ENCODE measurements around the gene CDK13.
"Not testable (repeated sequence)": the region's sequence is repeated elsewhere in the genome, so short reads cannot be mapped to it uniquely, and the experiment has no call there.

CDK13 gene

DNA sequence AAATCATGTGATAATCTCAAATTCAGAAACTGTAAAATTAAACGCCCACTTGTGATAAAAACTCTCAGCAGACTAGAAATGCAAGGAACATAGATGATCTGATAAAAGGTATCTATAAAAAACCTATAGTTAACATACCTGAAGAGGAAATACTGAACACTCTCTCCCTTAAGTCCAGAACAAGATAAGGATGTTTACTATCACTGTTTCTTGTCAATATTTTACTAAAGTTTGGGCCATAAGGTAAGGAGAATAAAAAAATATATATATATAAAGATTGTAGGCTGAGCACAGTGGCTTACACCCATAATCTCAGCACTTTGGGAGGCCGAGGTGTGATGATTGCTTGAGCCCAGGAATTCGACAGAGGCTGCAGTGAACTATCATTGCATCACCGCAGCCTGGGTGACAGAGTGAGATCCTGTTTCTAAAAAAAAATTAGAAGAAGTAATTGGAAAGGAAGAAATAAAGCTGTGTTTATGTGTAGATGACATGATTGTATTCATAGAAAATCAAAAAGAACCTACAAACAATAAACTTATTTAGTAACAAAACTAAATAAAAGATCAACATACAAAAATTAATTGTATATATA, 155.9 kb downstream of the CDK13 start:
- TF ChIP-seq, protein P1, sequence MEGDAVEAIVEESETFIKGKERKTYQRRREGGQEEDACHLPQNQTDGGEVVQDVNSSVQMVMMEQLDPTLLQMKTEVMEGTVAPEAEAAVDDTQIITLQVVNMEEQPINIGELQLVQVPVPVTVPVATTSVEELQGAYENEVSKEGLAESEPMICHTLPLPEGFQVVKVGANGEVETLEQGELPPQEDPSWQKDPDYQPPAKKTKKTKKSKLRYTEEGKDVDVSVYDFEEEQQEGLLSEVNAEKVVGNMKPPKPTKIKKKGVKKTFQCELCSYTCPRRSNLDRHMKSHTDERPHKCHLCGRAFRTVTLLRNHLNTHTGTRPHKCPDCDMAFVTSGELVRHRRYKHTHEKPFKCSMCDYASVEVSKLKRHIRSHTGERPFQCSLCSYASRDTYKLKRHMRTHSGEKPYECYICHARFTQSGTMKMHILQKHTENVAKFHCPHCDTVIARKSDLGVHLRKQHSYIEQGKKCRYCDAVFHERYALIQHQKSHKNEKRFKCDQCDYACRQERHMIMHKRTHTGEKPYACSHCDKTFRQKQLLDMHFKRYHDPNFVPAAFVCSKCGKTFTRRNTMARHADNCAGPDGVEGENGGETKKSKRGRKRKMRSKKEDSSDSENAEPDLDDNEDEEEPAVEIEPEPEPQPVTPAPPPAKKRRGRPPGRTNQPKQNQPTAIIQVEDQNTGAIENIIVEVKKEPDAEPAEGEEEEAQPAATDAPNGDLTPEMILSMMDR (conservative IDR thresholded peaks at IDR 0.05; ENCODE audit: low read depth, low read length), result no peak
- no peak for DNase-seq (ENCODE audit: low read depth)
- H3K4me3 ChIP-seq (ENCODE audit: low read length), result no peak overlapping the region

DNA sequence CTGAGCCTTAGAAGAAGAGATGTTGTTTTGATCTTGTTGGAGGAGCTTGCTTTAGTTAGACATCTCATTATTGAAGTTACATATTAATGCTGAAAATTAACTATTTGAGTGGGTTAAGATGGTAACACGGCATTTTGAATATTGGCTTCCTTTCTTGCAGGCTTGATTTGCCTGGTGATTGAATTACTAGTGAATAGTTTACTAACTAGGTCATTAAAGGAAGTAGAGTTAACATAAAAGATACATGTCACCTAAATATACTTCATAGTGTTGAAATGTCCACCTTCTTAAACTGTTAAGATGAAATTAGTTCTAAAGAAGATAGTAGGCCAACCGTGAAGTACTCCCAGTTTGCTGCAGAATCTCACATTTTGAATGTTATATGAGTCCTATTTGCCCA, 165.9 kb downstream of the CDK13 start:
- H3K4me3 ChIP-seq (ENCODE audit: low read length), result no peak overlapping the region
- DNase-seq (ENCODE audit: low read depth), result no peak
- TF ChIP-seq, protein P1 (conservative IDR thresholded peaks at IDR 0.05; ENCODE audit: low read depth, low read length), result no peak

DNA sequence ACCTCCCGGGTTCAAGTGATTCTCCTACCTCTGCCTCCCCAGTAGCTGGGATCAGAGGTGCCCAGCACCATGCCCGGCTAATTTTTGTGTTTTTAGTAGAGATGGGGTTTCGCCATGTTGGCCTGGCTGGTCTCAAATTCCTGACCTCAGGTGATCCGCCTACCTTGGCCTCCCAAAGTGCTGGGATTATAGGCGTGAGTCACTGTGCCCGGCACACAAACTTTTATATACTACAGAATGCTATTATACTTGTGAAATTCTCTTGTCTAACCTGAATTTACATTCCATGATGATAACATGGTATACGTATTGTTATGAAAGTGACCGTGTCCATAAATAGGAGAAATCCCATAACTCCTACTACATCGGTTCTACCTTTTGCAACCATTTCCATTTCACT, 167.1 kb downstream of the CDK13 start:
- H3K4me3 ChIP-seq (ENCODE audit: low read length); DNase-seq (ENCODE audit: low read depth): not testable (repeated sequence)

DNA sequence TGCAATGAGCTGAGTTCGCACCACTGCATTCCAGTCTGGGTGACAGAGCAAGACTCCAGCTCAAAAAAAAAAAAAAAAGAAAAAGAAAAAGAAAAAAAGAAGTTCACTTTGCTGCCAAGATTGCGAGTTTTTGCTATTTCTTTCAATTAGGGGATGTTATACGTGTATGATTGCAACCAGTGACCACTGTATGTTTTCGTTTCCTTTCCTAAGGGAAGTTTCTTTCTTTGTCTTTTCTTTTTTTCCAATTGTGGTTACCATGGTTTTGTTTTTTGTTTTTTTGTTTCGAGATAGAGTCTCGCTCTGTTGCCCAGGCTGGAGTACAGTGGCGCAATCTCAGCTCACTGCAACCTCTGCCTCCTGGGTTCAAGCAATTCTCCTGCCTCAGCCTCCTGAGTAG, 168.1 kb downstream of the CDK13 start:
- not testable (repeated sequence) for H3K4me3 ChIP-seq (ENCODE audit: low read length); DNase-seq (ENCODE audit: low read depth)

DNA sequence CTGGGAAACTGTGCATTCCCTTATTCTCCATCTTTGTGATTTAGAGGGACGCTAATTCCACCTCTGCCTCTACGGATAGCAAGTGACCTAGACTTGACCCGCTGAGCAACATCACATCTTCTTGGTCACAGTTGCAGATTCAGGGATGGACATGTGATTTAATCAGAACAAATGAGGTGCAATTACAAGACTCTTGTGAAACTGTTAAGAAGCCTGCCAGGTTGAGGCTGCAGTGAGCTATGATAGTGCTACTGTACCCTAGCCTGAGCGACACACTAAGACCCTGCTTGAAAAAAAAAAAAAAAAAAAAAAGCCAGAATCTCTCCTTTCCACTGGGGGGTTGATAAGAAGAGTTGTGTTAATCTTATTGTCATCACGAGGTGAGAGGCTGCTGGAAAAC, 170.0 kb downstream of the CDK13 start:
- DNase-seq (ENCODE audit: low read depth), result peak; percentile 33
- H3K4me3 ChIP-seq (ENCODE audit: low read length), result no peak overlapping the region
- TF ChIP-seq, protein P1 (conservative IDR thresholded peaks at IDR 0.05; ENCODE audit: low read depth, low read length), result no peak

DNA sequence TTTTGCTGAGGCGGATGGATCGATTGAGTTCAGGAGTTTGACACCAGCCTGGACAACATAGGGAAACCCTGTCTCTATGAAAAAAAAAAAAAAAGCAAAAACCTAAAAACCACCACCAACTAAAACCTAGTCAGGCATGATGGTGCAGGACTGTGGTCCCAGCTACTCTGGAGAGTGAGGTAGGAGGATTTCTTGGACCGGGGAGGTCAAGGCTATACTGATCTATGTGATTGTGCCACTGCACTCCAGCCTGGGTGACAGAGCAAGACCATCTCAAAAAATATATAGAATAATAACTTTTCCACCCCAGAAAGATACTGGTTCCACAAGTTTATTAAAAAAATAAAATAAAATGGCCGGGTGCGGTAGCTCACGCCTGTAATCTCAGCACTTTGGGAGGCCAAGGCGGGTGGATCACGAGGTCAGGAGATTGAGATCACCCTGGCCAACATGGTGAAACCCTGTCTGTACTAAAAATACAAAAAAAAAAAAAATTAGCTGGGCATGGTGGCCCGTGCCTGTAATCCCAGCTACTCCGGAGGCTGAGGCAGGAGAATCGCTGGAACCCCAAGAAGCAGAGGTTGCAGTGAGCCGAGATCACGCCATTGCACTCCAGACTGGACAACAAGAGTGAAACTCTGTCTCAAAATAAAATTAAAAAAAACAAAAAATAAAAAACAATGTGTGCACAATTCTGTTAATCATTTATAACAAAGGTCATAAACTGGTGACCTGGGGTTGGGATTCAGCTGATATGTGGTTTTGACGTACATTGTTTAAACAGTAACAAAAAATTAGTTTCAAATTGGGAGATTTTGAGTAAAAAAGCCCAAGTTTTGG, 172.3 kb downstream of the CDK13 start:
- not testable (repeated sequence) for H3K4me3 ChIP-seq (ENCODE audit: low read length); DNase-seq (ENCODE audit: low read depth)

DNA sequence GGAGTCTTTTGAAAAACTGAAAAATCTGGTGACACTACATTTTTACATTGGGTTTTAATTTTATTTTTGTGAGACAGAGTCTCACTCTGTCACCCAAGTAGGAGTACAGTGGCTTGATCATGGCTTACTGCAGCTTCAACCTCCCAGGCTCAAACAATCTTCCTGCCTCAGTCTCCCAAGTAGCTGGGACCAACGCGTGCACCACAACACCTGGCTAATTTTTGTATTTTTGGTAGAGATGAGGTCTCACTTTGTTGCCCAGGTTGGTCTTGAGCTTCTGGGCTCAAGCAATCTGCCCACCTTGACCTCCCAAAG, 172.8 kb downstream of the CDK13 start:
- no peak overlapping the region for H3K4me3 ChIP-seq (ENCODE audit: low read length)
- TF ChIP-seq, protein P1 (conservative IDR thresholded peaks at IDR 0.05; ENCODE audit: low read depth, low read length), result no peak
- no peak for DNase-seq (ENCODE audit: low read depth)

DNA sequence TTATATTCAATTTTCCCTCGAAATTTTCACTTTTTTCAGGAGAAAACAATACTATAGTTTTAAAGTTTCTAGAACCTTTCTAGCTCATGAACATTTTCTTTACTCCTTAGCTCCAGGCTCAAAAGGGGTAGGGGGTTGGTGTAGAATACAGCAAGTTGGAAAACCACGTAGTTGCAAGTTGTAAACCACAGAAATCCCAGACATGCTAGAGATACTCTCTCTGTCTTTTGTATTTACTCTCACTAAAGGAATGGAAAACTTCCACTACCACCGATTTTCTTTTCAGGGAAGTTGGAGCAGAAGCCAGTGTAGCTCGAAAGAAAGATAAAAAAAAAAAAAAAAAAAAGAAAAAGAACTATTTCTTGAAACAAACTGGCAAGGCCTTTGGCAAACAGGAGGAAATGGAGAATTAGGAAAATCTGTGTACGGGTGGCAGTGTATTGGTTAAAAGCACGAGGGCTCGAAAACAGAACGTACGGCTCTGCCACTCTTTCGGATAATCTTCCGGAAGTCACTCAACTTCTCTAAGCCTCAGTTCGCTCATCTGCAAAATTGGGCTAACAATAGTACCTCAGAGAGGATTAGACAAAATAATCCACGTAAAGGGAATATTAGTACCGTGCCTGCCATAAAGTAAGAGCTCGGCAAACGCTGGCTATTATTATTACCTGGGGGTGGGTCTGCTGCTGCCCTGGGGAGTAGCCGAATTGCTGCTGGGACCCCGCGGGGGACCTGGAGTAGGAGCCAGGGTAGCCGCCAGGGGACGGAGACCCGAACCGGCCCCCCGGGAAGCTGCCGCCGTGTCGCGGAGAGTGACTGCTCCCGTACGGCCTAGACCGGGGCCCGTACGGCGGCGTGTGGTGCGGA, 183.7 kb downstream of the CDK13 start:
- DNase-seq (ENCODE audit: low read depth), result no peak
- TF ChIP-seq, protein P1 (conservative IDR thresholded peaks at IDR 0.05; ENCODE audit: low read depth, low read length), result no peak
- H3K4me3 ChIP-seq (ENCODE audit: low read length), result peak overlapping the region; percentile 95

Data from retinal pigment epithelial cell (primary cell).